AG10803 (cell line): Measurements from ENCODE around the gene FGD5.

Experiments
- DNase-seq: peaks from one replicate; pipeline ENCODE4 v3.0.0; 2010; ENCODE audit warnings: low read depth
- H3K4me3 ChIP-seq: 2 replicates; pipeline ENCODE4 v1.5.1; 2011; ENCODE audit warnings: mild to moderate bottlenecking, low read length, control low read depth
- TF ChIP-seq, protein P1 (sequence below): conservative IDR thresholded peaks from 2 replicates; pipeline ENCODE4 v1.5.1; 2011; ENCODE audit warnings: mild to moderate bottlenecking, low read length, control low read depth, inconsistent platforms

Gene FGD5

DNA sequence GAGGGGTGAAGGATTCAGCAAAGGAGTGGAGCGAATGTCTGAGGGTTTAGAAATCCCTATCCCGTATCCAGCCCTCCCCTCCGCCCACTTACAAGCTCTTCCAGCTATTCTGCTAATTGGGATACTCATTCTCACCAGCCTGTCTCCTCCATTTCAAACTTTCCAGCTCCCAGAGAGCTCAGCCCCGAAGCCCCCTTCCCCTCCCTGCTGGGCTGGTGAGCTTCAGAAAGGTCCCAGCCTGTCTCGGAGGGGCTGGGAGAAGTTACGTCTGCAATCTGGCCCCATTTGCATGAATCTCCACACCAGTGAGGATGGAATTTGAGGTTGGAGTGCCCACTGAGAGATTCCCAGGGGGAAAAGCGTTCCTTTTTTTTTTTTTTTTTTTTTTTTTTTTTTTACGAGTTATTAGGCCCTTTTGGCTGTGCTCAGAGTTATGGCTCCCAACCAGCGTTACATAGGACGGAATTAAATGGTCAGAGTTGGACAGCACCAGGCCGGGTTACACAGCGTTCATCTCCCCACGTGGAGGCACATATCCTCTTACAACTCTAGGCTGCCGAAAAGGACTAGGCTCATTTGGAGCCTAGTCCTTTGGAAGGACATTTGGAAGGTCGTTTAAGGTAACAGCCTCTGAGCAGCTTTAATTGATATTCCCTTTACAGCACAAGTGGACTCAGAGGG is 34.6 kb downstream of the FGD5 start:
- no peak for DNase-seq
- H3K4me3 ChIP-seq, result no peak overlapping the region
- TF ChIP-seq, protein P1, sequence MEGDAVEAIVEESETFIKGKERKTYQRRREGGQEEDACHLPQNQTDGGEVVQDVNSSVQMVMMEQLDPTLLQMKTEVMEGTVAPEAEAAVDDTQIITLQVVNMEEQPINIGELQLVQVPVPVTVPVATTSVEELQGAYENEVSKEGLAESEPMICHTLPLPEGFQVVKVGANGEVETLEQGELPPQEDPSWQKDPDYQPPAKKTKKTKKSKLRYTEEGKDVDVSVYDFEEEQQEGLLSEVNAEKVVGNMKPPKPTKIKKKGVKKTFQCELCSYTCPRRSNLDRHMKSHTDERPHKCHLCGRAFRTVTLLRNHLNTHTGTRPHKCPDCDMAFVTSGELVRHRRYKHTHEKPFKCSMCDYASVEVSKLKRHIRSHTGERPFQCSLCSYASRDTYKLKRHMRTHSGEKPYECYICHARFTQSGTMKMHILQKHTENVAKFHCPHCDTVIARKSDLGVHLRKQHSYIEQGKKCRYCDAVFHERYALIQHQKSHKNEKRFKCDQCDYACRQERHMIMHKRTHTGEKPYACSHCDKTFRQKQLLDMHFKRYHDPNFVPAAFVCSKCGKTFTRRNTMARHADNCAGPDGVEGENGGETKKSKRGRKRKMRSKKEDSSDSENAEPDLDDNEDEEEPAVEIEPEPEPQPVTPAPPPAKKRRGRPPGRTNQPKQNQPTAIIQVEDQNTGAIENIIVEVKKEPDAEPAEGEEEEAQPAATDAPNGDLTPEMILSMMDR, result no peak

DNA sequence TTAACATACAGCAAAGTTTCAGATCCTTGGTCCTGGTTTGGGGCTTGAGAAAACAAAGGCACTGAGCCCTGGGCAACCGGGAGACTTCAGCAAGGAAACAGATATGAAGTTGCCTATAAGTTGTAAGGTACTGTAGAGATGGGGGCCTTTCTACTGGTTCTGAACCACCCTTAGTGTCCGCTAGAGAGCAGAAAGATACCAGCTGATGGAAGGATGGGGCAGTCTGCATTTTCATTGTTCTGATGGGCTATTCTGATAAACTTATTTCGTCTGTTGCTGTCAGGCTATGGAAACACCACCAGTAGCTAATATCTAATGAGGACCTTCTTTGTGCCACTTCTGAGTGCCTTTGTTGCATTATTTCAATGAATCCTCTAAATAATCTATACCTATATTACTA is 38.7 kb downstream of the FGD5 start:
- DNase-seq, result no peak
- TF ChIP-seq, protein P1, result no peak
- H3K4me3 ChIP-seq, result no peak overlapping the region

DNA sequence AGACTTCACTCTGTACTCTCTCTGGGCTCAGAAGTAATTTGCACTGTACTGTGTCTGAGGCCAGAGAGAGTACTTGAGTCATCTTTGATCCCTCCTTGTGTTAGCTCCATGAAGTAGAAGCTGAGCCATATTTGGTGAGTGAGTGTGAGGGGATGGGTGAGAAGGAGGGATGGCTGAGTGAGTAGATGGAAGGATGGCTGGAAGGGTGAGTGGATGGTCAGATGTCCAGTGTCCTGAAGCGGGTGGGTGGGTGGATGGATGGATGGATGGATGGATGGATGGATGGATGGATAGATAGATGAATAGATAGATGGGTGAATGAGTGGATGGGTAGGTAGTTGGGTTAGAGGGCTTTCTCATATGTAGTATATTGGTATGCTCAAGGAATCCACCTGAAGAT is 39.3 kb downstream of the FGD5 start:
- DNase-seq, result no peak
- TF ChIP-seq, protein P1, result no peak

GRCh38 chr3:14859880-14860279 is 41.1 kb downstream of the FGD5 start:
- DNase-seq, result no peak
- H3K4me3 ChIP-seq, result no peak overlapping the region
- TF ChIP-seq, protein P1, result no peak

More for the DNA sequence above, 39.3 kb downstream of the FGD5 start:
- H3K4me3 ChIP-seq, result no peak overlapping the region

- no peak overlapping the region for H3K4me3 ChIP-seq
- TF ChIP-seq, protein P1, result no peak
- no peak for DNase-seq
Measured at GRCh38 chr3:14861031-14861430, 42.3 kb downstream of the FGD5 start.

DNA sequence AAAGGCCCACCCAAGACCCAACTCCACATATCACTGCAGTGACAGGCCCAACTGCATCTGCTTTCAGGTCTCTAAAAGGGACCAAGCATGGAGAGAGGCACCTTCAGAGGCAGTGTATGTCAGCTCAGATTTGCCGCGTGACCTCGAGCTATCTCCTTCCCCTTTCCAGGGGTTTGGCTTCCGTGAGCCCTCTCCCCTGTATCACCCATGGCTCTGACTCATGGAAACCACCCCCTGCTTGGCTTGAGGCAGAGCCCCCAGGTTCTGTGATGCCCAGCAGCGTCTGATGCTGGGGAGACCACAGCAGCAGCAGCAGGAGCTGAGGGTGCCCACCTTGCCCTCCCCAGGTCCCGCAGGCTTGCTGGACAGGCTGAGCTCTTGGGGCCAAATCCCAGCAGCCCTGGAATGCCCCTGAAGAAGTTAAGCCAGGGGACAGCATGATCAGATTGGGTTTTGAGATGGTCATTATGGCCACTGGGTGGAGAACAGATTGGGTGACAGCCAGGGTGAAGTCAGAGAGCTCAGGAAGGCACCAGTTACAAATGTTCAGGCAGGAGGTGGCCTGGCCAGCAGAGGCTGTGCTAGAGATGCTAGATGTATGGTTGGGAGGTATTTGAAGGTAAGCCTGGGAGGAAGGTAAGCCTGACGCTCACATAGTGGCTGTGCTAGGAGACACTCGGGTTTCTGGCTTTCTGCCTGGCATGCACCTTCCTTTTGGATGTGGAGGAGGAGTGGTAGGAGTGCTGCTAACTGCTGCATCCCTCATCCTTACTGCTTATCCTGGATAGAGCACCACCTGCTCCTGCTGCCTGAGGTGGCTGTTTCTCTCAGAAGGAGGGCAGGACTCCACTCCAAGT is 42.9 kb downstream of the FGD5 start:
- H3K4me3 ChIP-seq, result no peak overlapping the region
- DNase-seq, result no peak
- TF ChIP-seq, protein P1, result no peak

DNA sequence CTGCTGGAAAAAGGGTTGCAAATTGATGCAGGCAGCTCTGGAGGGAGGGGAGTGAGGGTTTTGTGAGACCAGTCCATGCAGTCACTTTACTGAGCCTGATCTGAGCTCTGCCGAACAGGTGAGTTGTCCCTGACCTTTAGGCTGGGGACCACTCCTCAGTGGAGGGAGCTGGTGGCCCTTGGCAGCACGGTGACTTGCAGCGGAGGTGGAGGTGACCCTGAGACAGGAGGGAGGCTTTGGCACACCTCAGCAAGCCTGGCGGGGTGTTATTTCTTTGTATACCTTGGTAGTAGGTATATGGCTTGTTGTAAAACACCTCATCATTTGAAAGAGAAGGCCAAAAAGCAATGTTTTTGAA is 43.5 kb downstream of the FGD5 start:
- TF ChIP-seq, protein P1, result no peak
- H3K4me3 ChIP-seq, result no peak overlapping the region
- DNase-seq, result no peak
